Epithelial cell of esophagus (primary cell): ENCODE measurements around the gene TBC1D5.

Source experiments
- DNase-seq: peaks from one replicate; pipeline ENCODE4 v3.0.0; 2010; ENCODE audit warnings: low read depth
- H3K4me3 ChIP-seq: 2 replicates; pipeline ENCODE4 v1.5.1; 2011; ENCODE audit warnings: mild to moderate bottlenecking, low read length, control low read depth
- TF ChIP-seq, protein P1 (sequence below): IDR thresholded peaks from 2 replicates; pipeline ENCODE4 v1.5.1; 2011; ENCODE audit warnings: low read depth, mild to moderate bottlenecking, low read length, control low read depth, inconsistent platforms; ENCODE audit not compliant: insufficient read depth; ENCODE audit errors: missing control alignments

TBC1D5 gene

DNA sequence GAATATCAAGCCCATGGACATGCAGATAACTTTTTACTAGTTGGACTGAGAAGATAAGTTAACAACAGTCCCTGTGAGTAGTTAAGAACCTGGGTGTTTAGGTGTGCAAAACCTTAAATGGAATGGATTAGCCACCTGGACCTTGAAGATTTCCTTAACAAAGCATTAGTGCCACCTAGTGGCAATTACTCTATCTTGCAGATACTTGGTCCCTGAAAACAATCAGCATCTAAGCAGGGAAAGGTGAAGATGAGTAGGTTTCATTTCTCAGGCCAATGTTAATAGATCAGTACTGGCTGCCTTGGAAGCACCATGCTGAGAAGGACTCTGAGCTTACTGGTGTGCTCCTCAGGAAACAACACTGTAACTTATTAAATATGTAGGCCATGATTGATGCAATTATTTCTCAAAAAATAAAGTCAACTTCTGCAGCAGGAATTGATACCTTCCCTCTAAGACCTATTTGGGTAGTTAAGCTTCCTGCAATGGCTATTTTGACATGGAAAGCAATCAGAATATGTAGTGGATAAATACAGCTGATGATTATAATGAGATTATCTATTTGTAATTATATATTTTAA, 329.4 kb downstream of the TBC1D5 start:
- H3K4me3 ChIP-seq: no peak overlapping the region
- peak; percentile 76 for DNase-seq
- TF ChIP-seq, protein P1, sequence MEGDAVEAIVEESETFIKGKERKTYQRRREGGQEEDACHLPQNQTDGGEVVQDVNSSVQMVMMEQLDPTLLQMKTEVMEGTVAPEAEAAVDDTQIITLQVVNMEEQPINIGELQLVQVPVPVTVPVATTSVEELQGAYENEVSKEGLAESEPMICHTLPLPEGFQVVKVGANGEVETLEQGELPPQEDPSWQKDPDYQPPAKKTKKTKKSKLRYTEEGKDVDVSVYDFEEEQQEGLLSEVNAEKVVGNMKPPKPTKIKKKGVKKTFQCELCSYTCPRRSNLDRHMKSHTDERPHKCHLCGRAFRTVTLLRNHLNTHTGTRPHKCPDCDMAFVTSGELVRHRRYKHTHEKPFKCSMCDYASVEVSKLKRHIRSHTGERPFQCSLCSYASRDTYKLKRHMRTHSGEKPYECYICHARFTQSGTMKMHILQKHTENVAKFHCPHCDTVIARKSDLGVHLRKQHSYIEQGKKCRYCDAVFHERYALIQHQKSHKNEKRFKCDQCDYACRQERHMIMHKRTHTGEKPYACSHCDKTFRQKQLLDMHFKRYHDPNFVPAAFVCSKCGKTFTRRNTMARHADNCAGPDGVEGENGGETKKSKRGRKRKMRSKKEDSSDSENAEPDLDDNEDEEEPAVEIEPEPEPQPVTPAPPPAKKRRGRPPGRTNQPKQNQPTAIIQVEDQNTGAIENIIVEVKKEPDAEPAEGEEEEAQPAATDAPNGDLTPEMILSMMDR: peak; percentile 83

DNA sequence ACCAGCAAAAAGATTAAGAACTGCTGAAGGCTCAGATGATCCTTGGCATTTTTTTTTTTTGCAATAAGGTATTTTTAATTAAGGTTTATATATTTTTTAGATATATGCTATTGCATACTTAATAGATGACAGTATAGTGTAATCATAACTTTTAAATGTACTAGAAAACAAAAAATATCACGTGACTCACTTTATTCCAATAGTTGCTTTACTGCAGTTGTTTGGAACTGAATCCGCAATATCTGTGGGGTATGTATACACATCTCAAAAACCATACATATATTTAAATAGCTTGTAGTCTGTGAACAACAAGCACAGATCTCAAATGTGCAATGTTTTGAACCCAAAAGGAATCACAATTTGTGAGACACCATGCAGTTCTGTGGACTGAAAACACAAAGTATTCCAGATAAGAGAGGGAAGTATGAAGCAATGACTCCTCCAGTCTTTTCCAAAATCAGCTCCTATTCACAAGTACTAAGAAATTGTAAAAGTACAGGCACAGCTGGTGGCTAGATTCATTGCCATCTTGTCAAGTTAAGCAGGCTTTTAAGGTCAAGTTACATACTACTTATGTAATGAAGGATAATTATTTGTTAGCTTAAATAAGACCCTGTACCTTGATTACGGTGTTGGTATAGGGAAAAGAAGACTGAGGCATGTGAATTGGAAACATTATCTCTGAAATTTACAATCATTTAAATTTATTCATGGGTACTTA, 331.1 kb downstream of the TBC1D5 start:
- DNase-seq: no peak
- TF ChIP-seq, protein P1: no peak
- H3K4me3 ChIP-seq: no peak overlapping the region

DNA sequence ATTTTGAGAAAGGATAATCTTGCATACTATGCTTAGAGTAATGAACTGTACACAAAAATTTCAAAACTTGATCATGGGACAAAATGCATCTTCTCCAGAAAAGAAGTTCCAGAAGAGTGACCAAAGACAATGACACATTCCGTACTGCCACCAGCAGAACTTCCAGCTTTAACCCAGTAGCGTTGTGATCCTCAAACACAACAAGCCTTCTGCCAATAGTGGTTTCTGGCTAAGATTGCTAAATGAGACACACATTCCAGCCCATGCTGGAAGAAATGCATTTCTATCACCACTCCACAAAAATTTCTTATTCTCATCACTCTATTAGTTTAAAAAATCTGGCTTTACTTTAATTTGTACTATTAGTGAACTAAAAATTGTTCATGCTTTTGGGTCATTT, 334.9 kb downstream of the TBC1D5 start:
- no peak for DNase-seq
- no peak overlapping the region for H3K4me3 ChIP-seq
- TF ChIP-seq, protein P1: no peak

DNA sequence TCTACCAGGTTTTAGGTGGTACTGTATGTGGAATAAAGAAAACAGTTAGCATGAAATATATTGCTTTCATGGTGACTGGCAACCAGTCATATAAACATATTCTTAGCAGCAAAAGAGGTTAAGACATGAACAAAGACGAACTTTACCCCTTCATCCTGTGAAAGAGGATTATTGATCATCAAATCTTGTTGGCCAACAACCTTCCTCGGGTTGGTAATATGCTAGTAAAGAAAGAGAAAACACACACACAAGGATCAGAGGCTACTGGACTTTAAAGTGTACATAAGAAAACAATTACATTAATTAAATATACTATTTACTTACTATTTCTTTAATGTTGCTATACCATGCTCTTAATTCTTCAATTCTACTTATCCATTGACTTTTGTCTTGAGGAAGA, 337.9 kb downstream of the TBC1D5 start:
- no peak for DNase-seq
- no peak overlapping the region for H3K4me3 ChIP-seq
- TF ChIP-seq, protein P1: no peak

DNA sequence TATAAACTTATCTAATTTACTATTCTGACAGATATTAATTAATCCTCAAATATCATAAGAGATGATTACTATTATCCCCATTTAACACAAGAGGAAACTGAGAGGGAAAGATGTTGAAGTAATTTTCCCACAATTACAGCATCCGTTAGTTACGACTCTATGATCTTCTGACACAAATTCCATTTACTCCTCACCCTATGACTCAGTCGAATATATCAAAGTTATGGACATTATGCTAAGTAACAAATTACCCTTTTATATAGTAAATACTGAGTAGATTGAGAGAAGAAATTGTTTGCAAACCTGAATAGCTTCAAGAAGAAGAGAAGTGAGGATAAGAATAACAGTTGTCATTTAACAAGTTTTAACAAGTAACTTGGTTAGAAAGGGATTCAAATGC, 340.0 kb downstream of the TBC1D5 start:
- TF ChIP-seq, protein P1: no peak
- no peak overlapping the region for H3K4me3 ChIP-seq
- no peak for DNase-seq

DNA sequence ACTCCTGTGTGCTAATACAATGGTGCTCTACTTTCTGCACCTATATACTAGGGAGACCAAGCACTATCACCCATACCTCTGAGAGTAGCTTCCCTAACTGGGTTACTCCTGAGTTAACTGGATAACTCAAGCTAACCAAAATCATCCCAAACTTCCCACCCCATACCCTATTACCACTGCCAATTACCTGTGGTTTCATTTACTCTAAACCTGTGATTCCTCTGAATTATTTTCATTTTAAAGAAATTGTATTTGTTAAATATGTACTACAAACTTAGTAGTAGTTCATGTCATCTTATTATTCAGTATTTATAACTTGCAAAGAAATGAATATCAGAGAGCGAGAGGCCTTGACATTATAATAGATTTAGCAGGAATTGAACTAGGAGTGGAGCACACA, 340.5 kb downstream of the TBC1D5 start:
- DNase-seq: no peak
- TF ChIP-seq, protein P1: no peak
- no peak overlapping the region for H3K4me3 ChIP-seq

DNA sequence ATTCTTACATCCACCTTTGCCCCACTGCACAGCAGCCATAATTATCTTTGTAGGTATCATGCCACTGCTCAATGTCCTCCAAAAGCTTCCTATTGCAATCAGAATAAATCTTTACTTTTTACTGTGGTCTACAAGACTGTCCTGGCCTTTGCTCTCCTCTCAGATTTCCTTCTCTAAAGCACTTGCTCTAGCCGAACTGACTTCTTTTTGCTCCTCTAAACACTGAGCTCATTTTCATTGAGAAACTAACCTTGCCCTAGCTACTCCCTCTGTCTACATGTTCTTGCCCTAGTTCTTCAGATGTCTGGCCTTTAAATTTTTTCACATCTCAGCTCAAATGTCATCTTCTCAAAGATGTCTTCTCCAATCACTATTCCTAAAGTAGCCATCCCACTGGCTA, 342.8 kb downstream of the TBC1D5 start:
- DNase-seq: no peak
- H3K4me3 ChIP-seq: no peak overlapping the region
- TF ChIP-seq, protein P1: no peak
